ENCODE data around the gene IL17A.

- TF ChIP-seq CTCF (IDR thresholded peaks at IDR 0.05) (no peak), POLR2A (IDR thresholded peaks at IDR 0.05) (no peak)
These were observed 21.7 kb upstream of the IL17A start for GRCh38 chr6:52164319-52165094.

Data from thyroid gland (tissue), 4 donors.